Omental fat pad (tissue), 4 donors: ENCODE data around the gene SEMA6B. TPM values are rescaled to one million over a fixed set of nuclear protein-coding genes. Genes with fewer than 3 reads are reported as not detected.

ENCODE experiments used
- ATAC-seq: fragments of 150-250 bp; one replicate; pipeline ENCODE4 v1.9.1; 2016; ENCODE audit warnings: mild to moderate bottlenecking, moderate library complexity; ENCODE audit not compliant: low FRiP score
- DNase-seq: peaks from one replicate; pipeline ENCODE4 v3.0.0-alpha.2; 2019; ENCODE audit warnings: low spot score
- CTCF ChIP-seq, 3 donors: fragments of 450-650 bp; IDR thresholded peaks; one replicate each; pipeline ENCODE4 v1.5.1; 2016 to 2017; ENCODE audit warnings: antibody characterized with exemption in 3 of 3, mild to moderate bottlenecking in 3 of 3, moderate library complexity in 2 of 3
- total RNA-seq, 4 donors: library from RNA; depleted of rRNA; stranded (reverse); fragments of >200 nt; gene quantifications; one replicate each; pipeline ENCODE4 v1.1.0, GENCODE V29; 2016

SEMA6B gene
- total RNA-seq, result 10 to 100 TPM in 3 of 4 donors, 1 to 10 TPM in 1; 4.4 to 39.3 (median 10.9) TPM

- peak; percentile 42 for ATAC-seq
These were observed at the start of gene SEMA6B for GRCh38 chr19:4559569-4559968. Gene SEMA6B, minus strand, starts transcription at chr19:4559684. Its CDS starts 1,227 bp downstream, at chr19:4558457.

GRCh38 chr19:4606921-4607678, 47.6 kb upstream of the SEMA6B start:
- DNase-seq (no peak), ATAC-seq (peak; percentile 28)
- no peak for TF ChIP-seq CTCF (IDR thresholded peaks at IDR 0.05)

More at GRCh38 chr19:4559569-4559968, at the start of gene SEMA6B:
- no peak for DNase-seq
- no peak for TF ChIP-seq CTCF (IDR thresholded peaks at IDR 0.05)

- ATAC-seq, result no peak
- no peak for TF ChIP-seq CTCF (IDR thresholded peaks at IDR 0.05)
These were observed 46.7 kb upstream of the SEMA6B start for GRCh38 chr19:4606181-4606580.

GRCh38 chr19:4604912-4605311, 45.4 kb upstream of the SEMA6B start:
- DNase-seq, result no peak
- ATAC-seq, result no peak
- TF ChIP-seq CTCF (IDR thresholded peaks at IDR 0.05), result no peak

More at GRCh38 chr19:4606181-4606580, 46.7 kb upstream of the SEMA6B start:
- no peak for DNase-seq

GRCh38 chr19:4602915-4603314, 43.4 kb upstream of the SEMA6B start:
- DNase-seq (no peak), ATAC-seq (no peak)
- TF ChIP-seq CTCF (IDR thresholded peaks at IDR 0.05), result no peak

GRCh38 chr19:4602173-4602788, 42.8 kb upstream of the SEMA6B start:
- ATAC-seq, result no peak
- no peak for TF ChIP-seq CTCF (IDR thresholded peaks at IDR 0.05)
- no peak for DNase-seq

- ATAC-seq, result no peak
- TF ChIP-seq CTCF (IDR thresholded peaks at IDR 0.05), result no peak
- DNase-seq, result no peak
These were observed 41.4 kb upstream of the SEMA6B start for GRCh38 chr19:4600893-4601292.
